K562 (cell line): ENCODE measurements around the gene RASSF1. TPM values are rescaled to one million over a fixed set of nuclear protein-coding genes. Genes with fewer than 3 reads are reported as not detected.

Source experiments
- HNRNPK ChIP-seq: fragments of 200-400 bp; formaldehyde crosslinking; IDR thresholded peaks from one replicate; pipeline ENCODE4 v1.6.1; 2018; ENCODE audit warnings: mild to moderate bottlenecking, low read depth, low read length; ENCODE audit not compliant: poor library complexity, severe bottlenecking
- MITF ChIP-seq: IDR thresholded peaks from 2 replicates; pipeline ENCODE4 v1.6.1; 2014; ENCODE audit warnings: antibody characterized with exemption
- RBM25 ChIP-seq: fragments of 200-400 bp; formaldehyde crosslinking; IDR thresholded peaks from 2 replicates; pipeline ENCODE4 v1.6.1; 2018; ENCODE audit warnings: low read length, low read depth, moderate library complexity; ENCODE audit not compliant: severe bottlenecking
- RHOXF2B ChIP-seq: fragments of 250-450 bp; sonication (Bioruptor Pico); conservative IDR thresholded peaks from 2 replicates; pipeline ENCODE4 v1.5.1; 2021
- ZNF134 ChIP-seq: fragments of 250-450 bp; sonication (Bioruptor Pico); conservative IDR thresholded peaks from 2 replicates; pipeline ENCODE4 v1.4.0; 2020
- polyA plus RNA-seq, 8 experiments: library from polyadenylated mRNA; depleted of rRNA in 4 of 8; stranded (reverse) in 5 of 8; unstranded in 3 of 8; fragments of >200 nt; fragmentation: Nextera tagmentation in 2 of 8; fragmentation: Illumina TruSeq in 1 of 8; extraction: Ambion mirVana in 2 of 8; extraction: Trizol in 1 of 8; gene quantifications; 2 replicates each; pipeline versions ENCODE4 v1.2.1 to v1.2.3, GENCODE V29; 2011 to 2014; ENCODE audit warnings: inconsistent platforms in 1 of 8, missing spikeins in 1 of 8
- total RNA-seq, 7 experiments: library from RNA; depleted of rRNA in 6 of 7; stranded (reverse); fragments of >200 nt in 6 of 7; fragmentation: Illumina TruSeq in 2 of 7; extraction: Trizol in 2 of 7; gene quantifications; 2 replicates each; pipeline versions ENCODE4 v1.2.1 to v1.2.3, GENCODE V29; 2011 to 2021; ENCODE audit warnings: low replicate concordance in 1 of 7
- TF ChIP-seq, protein P1 (sequence below), 2 experiments: fragments of 450-650 bp; formaldehyde crosslinking in 1 of 2; IDR thresholded peaks; 2 replicates each; pipeline versions ENCODE4 v1.4.0 to v1.6.1; 2014 to 2020; ENCODE audit warnings: mild to moderate bottlenecking in 2 of 2, borderline replicate concordance in 1 of 2, low read depth in 1 of 2
- TF ChIP-seq, protein P2 (sequence below): fragments of 200-600 bp; sonication (generic); IDR thresholded peaks from one replicate; pipeline ENCODE4 v1.6.1; 2012; ENCODE audit warnings: mild to moderate bottlenecking, low read depth, low read length, inconsistent platforms

Gene RASSF1
- total and polyA plus RNA-seq, 9 of the 15 experiments (the other 6 are each of a cell fraction or from before 2014, with no cell fraction given): 3.6 to 57.1 (median 24.6) TPM

DNA sequence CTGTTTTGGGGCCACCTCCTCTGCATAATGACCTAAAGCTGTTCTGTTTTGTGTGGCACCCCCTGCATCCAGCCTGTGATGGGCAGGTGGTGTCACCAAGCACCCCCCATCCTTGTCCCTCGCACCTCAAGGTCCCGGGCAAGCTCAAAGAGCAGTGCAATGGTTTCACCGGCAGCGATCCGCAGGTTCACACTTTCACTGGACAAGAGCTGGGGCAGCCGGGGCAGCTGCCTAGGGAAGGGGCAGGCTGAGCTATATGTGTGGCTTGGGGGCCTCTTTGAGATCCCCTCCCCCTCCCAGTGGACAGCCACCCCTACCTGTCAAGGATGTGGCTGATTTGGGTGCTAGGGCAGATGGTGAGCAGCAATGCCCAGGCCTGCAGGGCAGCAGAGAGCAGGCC is 51.5 kb downstream of the RASSF1 start (continued):
- TF ChIP-seq, protein P1, sequence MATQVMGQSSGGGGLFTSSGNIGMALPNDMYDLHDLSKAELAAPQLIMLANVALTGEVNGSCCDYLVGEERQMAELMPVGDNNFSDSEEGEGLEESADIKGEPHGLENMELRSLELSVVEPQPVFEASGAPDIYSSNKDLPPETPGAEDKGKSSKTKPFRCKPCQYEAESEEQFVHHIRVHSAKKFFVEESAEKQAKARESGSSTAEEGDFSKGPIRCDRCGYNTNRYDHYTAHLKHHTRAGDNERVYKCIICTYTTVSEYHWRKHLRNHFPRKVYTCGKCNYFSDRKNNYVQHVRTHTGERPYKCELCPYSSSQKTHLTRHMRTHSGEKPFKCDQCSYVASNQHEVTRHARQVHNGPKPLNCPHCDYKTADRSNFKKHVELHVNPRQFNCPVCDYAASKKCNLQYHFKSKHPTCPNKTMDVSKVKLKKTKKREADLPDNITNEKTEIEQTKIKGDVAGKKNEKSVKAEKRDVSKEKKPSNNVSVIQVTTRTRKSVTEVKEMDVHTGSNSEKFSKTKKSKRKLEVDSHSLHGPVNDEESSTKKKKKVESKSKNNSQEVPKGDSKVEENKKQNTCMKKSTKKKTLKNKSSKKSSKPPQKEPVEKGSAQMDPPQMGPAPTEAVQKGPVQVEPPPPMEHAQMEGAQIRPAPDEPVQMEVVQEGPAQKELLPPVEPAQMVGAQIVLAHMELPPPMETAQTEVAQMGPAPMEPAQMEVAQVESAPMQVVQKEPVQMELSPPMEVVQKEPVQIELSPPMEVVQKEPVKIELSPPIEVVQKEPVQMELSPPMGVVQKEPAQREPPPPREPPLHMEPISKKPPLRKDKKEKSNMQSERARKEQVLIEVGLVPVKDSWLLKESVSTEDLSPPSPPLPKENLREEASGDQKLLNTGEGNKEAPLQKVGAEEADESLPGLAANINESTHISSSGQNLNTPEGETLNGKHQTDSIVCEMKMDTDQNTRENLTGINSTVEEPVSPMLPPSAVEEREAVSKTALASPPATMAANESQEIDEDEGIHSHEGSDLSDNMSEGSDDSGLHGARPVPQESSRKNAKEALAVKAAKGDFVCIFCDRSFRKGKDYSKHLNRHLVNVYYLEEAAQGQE (IDR thresholded peaks at IDR 0.05; ENCODE audit: borderline replicate concordance): no peak
- TF ChIP-seq, protein P1 (CRISPR knock-in tag; IDR thresholded peaks at IDR 0.05; ENCODE audit: low read depth): no peak
- no peak for TF ChIP-seq MITF
- no peak for TF ChIP-seq RBM25
- no peak for TF ChIP-seq HNRNPK
- no peak for TF ChIP-seq RHOXF2B
- TF ChIP-seq, protein P2, sequence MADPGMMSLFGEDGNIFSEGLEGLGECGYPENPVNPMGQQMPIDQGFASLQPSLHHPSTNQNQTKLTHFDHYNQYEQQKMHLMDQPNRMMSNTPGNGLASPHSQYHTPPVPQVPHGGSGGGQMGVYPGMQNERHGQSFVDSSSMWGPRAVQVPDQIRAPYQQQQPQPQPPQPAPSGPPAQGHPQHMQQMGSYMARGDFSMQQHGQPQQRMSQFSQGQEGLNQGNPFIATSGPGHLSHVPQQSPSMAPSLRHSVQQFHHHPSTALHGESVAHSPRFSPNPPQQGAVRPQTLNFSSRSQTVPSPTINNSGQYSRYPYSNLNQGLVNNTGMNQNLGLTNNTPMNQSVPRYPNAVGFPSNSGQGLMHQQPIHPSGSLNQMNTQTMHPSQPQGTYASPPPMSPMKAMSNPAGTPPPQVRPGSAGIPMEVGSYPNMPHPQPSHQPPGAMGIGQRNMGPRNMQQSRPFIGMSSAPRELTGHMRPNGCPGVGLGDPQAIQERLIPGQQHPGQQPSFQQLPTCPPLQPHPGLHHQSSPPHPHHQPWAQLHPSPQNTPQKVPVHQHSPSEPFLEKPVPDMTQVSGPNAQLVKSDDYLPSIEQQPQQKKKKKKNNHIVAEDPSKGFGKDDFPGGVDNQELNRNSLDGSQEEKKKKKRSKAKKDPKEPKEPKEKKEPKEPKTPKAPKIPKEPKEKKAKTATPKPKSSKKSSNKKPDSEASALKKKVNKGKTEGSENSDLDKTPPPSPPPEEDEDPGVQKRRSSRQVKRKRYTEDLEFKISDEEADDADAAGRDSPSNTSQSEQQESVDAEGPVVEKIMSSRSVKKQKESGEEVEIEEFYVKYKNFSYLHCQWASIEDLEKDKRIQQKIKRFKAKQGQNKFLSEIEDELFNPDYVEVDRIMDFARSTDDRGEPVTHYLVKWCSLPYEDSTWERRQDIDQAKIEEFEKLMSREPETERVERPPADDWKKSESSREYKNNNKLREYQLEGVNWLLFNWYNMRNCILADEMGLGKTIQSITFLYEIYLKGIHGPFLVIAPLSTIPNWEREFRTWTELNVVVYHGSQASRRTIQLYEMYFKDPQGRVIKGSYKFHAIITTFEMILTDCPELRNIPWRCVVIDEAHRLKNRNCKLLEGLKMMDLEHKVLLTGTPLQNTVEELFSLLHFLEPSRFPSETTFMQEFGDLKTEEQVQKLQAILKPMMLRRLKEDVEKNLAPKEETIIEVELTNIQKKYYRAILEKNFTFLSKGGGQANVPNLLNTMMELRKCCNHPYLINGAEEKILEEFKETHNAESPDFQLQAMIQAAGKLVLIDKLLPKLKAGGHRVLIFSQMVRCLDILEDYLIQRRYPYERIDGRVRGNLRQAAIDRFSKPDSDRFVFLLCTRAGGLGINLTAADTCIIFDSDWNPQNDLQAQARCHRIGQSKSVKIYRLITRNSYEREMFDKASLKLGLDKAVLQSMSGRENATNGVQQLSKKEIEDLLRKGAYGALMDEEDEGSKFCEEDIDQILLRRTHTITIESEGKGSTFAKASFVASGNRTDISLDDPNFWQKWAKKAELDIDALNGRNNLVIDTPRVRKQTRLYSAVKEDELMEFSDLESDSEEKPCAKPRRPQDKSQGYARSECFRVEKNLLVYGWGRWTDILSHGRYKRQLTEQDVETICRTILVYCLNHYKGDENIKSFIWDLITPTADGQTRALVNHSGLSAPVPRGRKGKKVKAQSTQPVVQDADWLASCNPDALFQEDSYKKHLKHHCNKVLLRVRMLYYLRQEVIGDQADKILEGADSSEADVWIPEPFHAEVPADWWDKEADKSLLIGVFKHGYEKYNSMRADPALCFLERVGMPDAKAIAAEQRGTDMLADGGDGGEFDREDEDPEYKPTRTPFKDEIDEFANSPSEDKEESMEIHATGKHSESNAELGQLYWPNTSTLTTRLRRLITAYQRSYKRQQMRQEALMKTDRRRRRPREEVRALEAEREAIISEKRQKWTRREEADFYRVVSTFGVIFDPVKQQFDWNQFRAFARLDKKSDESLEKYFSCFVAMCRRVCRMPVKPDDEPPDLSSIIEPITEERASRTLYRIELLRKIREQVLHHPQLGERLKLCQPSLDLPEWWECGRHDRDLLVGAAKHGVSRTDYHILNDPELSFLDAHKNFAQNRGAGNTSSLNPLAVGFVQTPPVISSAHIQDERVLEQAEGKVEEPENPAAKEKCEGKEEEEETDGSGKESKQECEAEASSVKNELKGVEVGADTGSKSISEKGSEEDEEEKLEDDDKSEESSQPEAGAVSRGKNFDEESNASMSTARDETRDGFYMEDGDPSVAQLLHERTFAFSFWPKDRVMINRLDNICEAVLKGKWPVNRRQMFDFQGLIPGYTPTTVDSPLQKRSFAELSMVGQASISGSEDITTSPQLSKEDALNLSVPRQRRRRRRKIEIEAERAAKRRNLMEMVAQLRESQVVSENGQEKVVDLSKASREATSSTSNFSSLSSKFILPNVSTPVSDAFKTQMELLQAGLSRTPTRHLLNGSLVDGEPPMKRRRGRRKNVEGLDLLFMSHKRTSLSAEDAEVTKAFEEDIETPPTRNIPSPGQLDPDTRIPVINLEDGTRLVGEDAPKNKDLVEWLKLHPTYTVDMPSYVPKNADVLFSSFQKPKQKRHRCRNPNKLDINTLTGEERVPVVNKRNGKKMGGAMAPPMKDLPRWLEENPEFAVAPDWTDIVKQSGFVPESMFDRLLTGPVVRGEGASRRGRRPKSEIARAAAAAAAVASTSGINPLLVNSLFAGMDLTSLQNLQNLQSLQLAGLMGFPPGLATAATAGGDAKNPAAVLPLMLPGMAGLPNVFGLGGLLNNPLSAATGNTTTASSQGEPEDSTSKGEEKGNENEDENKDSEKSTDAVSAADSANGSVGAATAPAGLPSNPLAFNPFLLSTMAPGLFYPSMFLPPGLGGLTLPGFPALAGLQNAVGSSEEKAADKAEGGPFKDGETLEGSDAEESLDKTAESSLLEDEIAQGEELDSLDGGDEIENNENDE: no peak
- TF ChIP-seq ZNF134 (CRISPR knock-in tag): no peak
